G401.6 (cell line): ENCODE results near the gene SLC9A8.
"Not testable (repeated sequence)": the region's sequence is repeated elsewhere in the genome, so short reads cannot be mapped to it uniquely, and the experiment has no call there.

Experiments used
- FAIRE-seq: peaks from 2 replicates; lab custom pipeline; 2012; peaks lifted over from hg19 to GRCh38; lab: Jason Lieb, UNC

SLC9A8 gene

DNA sequence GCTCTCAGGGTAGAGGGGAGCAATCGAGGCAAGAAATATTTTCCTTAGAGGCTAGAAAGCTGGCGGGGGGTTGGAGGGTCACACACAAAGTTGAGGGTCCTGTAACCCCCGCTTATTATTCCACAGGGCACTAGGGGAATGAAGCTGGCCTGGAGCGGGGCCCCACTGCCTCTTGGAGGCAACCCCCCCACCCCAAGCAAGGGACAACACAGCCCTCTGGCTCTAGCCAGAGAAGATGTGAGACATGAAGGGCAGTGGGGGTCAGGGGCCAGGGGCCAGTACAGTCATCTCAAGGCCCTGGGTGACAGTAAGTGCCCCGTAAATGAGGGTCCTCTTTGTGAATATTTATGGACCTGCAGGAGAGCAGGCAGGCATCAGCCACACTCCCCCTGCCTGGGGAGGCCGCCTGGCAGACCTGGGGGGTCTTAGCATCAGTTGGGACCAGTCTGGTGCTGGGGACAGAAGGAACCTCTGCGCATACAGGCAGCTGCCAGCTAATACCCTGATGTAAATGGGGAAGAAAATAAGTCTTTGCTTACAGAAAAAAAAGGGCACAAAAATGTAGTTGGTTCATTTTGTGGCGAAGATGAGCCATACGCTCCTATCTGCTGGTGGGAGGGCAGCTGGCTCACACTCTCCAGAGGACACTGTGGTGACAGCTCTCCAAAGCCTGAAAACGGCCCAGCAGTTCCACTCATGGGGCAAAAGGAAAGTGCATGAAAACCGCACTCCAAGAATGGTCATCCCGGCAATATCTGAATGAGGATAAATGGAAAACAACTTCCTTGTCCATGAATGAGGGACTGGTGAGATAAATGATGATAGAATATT, 80.8 kb downstream of the SLC9A8 start:
- FAIRE-seq: no peak

DNA sequence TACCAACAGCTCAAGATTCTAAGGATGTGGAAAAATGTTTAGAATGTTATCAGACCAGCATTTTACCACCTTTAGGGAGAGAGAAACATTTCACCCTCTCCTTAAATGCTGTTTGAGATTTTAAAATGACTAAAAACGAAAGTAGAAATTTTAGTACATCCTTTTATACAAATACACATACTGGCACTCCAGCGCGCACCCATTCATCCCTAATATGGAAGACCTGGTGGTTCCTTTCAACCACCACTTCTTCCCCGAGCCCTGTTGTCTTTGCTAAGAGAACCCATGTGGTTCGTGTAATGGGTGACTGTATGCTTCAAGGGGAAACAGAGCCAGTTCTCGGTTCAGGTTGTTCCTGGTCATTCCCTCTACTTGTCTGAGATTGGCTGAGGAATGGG, 81.4 kb downstream of the SLC9A8 start:
- FAIRE-seq: no peak

DNA sequence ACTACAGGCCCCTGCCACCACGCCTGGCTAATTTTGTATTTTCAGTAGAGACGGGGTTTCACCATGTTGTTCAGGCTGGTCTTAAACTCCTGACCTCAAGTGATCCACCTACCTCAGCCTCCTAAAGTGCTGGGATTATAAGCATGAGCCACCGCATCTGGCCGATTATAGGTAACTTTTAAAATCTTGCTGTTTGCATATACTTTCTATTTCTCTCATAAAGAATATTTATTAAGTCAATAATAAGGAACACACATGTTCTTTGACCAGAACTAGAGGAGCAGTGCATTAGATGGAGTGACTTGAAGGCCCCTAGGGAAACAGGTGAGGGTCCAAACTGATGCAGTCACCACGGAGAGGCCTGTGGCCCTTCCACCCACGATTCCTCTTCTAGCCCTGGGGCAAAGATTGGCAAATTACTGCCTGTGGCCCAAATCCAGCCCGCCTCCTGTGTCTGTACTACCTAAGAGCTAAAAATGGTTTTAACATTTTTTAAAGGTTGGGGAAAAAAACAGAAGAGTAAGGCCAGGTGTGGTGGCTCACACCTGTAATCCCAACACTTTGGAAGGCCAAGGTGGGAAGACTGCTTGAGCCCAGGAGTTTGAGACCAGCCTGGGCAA, 83.0 kb downstream of the SLC9A8 start:
- not testable (repeated sequence) for FAIRE-seq

DNA sequence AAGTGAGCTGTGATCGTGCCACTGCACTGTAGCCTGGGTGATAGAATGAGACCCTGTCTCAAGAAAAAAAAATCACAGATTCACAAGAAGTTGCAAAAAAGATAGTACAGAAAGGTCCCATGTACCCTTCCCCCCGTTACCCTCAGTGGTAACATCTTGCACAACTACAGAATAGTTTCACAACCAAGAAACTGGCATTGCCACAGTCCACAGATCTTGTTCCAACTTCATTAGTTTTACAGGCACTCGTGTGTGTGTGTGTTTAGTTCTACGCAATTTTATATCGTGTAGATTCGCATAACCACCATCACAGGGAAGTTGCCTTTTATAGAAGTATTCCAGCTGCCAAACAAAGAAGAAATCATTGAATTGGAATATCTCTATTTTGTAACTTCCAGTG, 83.6 kb downstream of the SLC9A8 start:
- FAIRE-seq: no peak

DNA sequence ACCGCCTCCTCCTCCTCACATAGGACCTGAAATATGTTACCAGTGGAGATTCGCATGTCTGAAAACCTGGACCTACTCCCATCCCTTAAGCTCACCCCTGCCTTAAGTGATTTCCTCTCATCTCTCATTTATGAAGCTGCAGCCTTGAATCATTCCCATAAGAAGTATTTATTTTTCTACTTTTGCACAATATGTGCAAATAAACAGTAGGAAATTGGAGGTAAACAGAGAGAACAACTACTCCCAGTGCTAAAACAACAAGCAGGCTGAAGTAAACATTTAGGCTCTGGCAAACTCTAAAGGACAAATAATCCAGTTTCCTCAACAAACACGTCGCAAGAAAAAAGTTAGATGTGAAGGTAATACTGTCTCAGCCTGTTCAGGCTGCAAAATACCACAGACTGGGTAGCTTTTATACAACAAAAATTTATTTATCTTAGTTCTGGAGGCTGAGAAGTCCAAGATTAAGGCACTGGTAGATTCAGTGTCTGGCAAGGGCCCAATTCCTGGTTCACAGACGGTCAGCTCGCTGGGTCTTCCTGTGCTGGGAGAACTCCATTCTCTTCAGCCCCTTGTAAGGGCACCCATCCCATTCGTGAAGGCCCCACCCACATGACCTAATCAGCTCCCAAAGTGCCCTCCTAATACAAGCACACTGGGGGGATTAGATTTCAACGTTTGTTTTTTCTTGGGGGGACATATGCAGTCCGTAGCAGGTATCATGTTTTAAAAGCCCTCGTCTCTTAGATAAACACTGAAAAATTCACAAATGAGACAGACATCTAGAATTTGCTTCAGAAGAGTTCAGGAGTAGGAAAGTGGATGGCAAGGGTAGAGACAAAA, 87.1 kb downstream of the SLC9A8 start:
- FAIRE-seq: no peak

DNA sequence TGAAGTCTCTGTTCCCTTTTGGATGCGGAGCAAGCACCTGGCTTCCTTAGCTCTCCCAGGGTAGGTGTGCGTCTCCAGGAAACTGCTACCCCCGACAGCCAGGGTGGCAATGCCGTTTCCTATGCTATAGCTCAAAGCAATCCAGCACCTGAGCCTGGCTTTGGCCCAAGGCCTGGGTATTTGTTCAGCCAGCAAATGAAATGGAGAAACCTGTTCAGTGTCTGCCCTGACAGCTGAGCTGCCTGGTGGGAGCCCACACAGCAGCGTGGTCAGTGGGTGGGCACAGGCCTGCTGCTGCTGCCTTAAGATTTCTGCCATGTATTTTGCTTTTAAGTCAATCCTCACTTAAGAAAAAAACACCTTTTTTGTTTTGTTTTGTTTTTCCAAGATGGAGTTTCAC, 89.0 kb downstream of the SLC9A8 start:
- no peak for FAIRE-seq

DNA sequence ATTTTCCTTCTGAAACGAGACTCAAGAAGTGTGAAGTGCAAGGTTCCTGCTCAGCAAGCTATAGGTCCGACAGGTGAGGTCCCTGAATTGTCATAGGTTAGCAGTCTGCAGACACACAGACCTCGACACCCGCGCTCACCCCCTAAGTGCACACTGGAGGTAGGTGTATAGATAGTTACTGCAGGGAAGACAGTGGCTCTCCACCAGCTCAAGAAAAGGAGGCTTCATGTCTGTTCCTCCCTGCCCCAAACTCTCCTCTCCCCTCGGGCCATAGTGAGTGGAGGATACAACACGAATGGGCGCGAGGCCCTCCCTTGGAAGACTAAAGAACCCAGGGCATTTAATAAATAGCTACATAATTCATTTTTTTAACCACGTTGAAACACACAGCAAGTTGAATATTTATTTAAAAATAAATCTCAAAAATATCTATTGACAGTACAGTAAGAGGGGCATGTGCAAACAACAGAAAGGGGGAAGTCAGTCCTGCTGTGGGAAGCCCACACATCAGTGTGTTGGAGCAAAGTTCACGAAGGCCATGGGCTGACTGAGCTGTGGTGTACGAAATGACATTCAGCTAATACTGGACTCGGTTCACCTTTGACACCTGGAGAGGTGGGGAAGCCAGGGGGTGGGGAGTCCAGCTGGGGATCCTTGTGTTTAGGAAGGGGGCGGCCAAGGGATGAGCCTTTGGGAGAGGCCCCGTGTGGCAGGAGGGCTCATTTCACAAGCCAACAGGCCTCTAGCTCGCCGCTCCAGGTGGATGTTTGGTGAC, 92.0 kb downstream of the SLC9A8 start:
- FAIRE-seq: no peak

DNA sequence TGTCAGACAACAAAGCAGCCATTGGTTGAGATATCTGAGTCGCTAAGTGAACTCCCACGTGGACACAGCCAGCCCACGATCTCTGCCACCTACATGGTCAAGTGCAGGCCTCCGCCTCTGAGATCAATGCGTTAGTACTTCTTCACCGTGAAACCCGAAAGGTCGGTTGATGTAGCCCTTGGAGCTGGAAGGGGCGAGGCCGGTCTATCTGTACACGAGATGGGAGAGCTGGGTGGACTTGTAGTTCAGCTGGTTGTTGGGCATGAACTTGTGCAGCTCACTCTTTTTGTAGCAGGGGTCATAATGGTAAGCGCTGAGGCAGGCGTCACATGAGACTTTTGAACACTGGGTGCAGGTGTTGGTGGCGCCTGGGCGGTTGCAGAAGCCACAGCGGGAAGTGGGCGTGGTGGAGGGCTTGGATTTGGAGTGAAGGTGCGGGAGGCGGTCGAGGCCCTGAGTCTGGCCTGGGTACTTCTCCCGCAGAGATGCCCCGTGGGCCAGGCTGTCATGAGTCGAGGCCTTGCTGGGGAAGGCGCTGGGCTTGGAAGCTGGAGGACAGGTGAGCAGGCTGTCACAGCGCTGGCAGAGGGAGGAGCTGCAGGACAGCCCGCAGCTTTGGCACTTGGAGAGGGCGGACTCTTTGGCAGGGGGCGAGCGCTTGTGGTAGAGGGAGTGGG, 92.9 kb downstream of the SLC9A8 start:
- no peak for FAIRE-seq

DNA sequence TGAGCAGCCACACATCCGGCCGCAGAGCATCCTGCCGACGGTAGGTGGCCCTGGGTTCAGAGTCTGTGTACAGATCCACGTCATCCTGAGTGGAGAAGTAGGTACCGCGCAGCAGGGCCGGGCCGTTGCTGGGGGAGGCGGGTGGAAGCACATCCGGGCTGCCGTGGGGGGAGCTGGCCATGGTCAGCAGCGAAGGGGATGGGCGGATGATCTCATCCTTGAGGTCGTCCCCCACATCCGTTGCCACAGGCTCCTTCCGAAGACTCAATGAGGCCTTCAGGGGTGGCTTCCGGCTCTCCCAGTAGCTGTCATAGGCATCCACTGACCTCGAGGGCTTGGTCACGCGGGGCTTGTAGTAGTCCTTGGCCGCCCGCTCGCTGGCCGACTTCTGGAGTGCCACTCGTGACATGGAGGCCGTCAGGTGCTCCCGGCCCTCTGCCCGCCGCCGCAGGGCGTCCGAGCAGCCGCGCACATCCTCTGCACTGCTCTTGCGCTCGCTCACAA, 93.5 kb downstream of the SLC9A8 start:
- FAIRE-seq: no peak

DNA sequence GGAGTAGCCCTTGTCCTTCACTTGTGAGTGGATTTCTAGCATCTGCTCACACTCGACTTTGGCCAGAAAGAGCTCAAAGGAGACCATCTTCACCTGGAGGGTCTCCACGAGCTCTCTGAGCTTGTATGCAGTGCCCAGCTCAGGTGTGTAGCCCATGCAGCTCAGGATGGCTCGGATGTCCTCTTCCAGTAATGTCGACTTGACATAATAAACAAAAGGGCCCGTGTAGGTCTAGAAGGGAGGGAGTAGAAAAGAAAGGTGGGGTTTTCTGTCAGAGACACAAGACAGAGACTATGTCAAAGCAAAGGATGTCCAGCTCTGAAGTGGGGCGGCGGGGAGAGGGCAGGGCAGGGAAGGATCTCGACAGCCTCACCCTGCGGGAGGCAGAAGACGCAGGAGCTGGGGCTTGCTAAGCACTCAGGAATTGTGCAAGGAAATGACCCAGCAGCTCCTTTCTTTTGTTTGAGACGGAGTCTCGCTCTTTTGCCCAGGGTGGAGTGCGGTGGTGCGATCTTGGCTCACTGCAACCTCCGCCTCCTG, 94.1 kb downstream of the SLC9A8 start:
- FAIRE-seq: no peak

DNA sequence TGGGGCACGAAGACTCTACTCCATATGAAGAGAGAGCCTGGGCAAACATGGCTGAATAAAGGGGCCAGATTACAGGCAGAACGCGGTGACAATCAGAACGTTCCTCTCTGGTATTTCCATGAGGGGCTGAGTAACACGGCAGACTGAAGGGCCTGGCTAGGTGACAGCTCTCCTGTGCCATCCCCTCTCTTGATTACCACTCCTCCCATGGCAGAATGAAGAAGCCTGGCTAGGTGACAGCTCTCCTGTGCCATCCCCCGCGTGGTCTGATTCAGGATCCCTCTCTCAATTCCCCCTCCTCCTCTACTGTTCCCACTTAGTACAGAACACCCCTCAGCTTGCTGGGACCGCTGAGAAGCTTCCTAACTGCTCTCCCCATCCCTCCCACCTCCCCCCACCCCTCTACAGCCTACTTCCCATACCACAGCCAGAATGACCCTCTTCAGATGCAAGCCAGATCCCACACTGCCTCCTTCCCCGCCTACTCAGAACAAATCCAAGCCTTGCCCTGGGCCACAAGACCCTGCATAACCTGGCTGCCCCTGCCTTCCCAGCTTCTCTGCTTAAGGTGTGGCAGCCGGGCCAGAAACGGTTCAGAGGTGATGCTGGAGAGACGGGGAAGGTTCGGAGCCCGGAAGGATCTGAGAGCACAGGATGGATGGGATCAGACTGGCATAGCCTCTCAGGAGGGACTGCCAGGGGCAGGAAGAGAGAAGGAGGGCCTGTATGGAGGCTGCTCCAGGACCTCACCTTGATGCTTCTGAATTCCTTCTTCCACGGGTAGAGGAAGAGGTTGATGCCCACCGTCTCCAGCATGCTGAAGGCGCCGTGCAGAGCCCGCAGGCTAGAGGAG, 95.0 kb downstream of the SLC9A8 start:
- no peak for FAIRE-seq

DNA sequence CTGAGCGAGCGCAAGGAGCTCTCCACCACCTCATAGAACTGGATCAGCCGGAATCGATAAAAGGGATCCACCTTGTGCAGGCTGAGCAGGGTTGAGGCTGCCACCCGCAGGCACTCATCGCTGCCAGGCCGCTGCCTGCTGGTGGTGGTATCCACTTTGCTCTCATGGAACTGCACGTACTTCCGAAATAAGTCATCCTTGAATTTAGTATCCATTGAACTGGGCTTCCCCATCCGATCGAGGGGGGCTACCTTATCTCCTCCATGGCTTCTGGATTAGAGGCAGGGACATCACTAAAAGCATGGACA, 95.6 kb downstream of the SLC9A8 start:
- FAIRE-seq: no peak

DNA sequence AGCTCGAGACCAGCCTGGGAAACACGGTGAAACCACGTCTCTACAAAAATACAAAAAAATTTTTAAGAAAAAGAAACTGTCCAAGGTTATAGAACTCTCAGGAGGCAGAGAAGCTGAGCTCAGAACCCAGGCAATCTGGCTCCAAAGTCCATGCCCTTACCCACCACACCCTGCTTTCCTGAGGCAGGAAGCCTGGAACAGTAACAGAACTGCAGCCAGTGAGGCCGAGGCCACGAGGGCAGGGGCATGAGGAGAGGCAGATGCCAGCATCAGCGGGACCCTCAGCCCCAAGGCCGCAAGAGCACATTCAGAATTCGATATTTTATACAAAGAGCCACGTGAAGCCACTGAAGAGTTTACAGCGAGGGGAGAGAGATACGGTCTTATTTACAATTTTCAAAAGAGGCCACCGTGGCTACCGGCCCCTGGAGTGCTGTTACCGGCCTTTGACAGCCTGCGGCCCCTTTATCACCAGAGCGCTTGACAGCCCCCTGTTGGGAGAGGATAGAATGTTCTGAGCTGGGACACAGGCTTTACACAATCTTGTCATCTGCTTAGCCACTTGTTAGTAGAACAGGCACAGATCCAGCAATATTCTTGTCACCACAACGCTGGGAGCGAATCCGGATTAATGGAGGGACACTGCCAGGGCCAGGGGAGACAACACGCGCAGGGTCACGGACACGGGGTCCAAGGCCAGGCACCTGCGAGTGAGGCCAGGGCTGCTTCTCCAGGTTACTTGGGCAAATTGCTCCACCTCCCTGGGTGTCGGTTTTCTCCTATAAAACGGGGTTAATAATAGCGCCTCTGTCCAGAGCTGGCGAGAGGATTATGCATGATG, 97.1 kb downstream of the SLC9A8 start:
- no peak for FAIRE-seq

DNA sequence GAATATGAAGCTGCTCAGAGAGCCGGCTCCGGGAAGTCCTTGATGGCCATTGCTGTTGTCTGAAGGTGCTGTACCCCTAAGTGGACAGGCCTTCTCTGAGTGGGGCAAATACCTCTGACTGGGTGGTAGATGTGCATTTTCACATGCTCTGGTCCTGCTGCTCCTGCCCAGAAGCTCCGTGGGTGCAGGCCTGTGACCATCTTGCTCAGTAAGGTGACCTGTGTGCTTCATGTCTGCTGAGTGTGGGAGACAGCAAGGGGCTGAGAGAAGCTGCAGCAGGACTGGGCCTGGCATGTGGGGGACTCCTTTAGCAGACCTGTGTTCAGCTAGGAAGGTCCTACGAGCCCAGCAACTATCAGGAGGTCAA, 97.7 kb downstream of the SLC9A8 start:
- no peak for FAIRE-seq

DNA sequence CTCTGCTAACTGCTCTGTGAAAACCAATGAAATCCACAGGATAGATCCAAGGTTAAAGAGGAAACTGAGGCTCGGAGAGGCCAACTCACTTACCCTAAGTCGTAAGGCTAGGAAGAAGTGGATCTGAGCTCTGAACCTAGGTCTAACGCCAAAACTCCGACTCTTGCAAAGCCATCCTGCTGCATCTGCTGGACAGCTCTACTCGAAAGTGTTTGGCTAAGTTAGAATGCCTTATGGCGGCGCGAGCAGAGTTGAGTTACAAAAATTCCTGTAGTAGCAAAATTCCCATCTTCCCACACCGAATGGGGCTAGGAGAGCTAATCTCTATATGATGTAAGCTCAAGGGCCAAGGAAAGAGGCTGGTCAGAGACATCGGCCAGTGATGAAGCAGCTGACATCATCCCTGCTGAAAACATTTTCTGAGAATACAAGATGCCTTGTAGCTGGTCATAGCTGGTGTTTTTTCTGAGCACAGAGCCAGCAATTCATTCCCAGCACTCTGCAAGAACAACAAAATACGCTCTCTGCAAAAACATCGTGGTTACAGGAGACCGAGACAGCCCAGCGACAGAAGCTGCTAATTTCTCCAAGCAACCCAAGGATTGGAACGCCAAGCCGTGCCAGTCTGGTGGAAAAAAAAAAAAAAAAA, 100.9 kb downstream of the SLC9A8 start:
- no peak for FAIRE-seq

DNA sequence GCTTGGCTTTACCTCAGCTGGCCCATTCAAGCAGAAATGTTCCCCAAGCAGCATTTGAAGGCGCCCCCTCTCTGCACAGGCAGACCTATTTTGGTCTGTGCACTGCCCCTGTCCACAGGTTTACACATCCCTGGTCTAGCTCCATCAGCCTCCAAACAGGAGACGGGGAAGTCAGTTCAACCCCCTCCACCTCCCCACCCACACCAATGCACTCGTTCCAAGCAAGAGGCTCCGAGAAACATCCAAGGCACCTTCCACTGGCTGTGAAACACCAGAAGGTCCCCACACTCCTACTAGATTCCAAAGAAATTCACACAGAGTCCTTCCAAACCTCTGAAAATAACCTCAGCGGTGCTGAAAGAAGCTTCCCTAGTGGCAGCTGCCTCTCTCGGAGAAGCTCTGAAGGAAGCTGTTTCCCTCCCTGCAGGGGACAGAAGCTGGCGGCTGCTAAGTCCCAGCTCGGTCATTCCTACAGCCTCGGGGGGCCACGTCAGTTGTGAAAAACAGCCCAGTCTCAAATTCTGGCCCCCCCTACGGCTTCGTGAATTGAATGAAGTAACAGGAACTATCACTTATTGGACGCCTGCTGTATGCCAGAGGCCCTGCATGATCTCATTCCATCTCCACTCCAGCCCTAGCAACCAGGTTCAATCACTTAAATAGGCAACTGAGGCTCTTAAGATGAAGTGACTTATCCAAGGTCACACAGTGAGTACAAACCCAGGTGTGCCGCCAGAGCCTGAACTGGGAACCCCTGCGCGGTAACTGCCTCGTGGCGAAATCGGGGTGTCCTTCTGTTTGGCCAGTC, 101.9 kb downstream of the SLC9A8 start:
- no peak for FAIRE-seq

DNA sequence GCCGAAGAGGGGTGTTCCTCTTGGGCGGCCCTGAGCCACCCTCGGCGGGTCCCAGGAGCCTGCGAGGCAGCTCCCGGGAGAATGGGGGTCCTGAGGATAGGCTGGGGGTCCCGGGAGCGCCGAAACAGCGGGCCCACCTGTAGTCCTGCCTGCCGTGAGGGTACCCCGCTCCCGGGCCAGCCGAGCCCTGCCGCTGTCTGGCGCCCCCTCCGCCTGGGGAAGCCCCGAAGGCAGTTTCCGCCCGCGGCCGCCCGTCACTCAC, 102.4 kb downstream of the SLC9A8 start:
- FAIRE-seq: no peak

DNA sequence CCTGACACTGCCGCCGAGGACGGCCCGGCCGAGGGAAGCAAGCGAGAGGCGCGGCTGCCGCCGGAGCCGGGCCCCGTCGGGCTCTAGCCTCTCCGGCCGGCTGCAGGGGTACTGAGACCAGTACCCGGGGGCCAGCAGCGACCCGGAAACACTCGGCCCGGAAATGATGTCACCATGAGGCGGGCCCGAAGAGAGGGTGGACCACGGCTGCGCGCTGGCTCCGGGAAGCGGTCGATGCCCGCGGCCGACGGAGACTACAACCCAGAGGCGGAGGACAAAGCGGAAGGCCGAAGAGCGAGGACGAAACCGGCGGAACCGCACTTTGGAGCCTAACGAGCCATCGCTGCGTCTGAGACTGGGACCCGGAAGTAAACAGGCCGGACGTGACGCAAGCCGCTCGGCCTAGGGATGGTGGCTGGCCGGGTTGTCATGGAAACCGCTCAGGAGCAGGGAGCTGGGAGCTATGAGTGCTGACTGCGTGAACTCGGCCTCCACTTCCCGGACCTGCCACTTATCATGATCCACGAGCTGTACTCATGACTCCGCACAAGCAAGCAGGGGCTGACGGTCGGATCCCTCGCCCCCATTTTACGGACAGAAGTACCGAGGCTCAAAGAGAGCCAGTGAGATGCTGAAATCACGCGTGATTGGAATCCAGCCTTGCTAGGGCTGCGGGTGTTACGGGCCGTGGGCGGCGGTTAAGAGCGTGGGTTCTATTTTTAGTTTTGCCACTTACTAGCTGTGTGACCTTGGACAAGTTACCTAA, 102.9 kb downstream of the SLC9A8 start, which contains the start of gene SPATA2:
Gene SPATA2 (minus strand): TSS at position 150 of the 766 bp plus-strand sequence. CDS start 7,039 bp downstream, outside the sequence.
- FAIRE-seq: no peak
